Measurements from ENCODE around the gene GLT1D1.

Gene GLT1D1

GRCh38 chr12:128969480-128970055 is 116.3 kb downstream of the GLT1D1 start:
- DNase-seq = no peak

- DNase-seq = no peak
These were observed 116.8 kb downstream of the GLT1D1 start for GRCh38 chr12:128970110-128970509.

GRCh38 chr12:128970941-128971340 is 117.7 kb downstream of the GLT1D1 start:
- no peak for DNase-seq

GRCh38 chr12:128971802-128972201 is 118.5 kb downstream of the GLT1D1 start:
- DNase-seq = no peak

- DNase-seq = no peak
These were observed 120.8 kb downstream of the GLT1D1 start for GRCh38 chr12:128973883-128974681.

DNA sequence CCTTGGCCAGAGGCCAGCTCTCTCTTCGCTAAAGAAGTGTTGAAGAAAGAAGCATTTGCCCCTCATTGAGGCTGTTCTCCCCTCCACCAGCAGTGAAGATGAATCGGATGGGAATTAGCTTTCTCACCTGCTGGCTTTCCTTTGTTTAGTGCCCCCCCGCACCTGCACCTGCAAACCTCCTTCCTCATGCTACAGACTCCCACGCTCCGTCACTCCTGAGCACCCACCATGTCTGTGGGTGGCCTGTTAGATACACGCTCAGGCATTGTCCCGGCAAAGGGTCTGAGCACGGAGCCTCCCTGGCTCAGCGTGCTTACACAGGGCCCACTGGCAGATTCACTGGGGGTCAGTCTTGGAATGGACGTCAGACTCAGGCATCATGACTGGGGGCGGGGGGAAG is 121.6 kb downstream of the GLT1D1 start:
- DNase-seq = no peak

DNA sequence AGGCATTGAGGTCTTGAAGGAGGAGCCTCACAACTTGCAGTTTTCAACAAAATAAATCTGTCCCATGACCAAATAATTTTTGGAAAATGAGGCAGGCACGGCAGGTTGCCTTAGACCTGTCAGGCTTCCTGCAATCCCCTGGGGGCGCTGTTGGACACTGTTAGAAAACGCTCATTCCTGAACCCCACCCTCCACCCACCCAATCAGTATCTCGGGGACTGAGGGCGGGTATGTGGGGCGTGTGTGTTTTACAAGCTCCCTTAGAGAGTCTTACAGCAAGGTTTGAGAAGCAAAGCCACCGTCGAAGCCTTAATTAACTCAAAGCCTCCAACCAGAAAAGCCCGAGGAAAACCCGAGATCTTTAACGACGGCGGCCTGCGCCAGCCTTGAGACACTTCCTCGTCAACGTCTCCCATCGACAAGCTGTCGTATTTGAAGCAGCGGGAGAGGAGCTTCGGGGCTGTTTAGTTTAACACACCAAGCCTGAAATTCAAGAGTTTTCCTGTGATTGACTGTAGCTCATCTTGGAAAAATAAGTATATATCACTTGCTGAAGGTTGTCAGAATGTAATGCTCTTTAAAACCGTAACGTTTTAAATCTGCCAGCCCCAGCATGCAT is 123.0 kb downstream of the GLT1D1 start:
- peak in 1 of 2 donors; percentile 30 for DNase-seq

DNA sequence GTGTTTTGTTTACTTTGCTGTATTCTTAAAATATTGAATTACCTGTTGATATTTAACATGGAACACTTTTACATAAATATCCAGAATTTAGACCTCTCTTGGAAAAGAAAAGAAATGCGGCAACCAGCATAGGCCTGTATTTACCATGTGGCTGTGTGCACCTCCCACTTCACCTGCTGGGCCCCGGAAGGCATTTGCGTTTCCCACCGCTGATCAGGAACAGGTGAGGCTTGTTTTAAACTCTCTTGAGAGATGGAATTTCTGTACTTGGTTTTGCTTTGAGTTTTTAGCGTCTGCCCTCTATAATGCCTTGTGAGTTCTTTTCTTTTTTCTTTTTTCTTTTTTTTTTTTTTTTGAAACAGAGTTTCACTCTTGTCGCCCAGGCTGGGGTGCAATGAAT is 124.2 kb downstream of the GLT1D1 start:
- no peak for DNase-seq

DNA sequence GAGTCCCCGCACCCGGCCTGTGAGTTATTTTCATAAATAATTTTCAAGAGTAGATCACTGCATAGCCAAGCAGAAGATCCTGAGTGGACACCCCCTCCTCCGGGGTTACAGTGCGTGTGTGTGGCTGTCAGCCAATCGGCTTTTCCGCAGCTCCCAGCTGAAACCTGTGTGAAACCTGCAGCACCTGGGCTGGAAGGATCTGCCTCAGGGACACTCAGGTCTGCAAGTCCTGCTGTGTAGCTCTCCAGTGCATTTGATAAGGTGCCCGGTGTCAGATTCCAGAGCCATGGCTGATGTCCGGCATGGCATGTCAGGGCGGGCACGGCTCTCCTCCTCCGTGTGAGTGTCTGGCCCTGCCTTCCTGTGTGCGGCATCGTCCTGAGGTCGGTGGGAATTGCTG is 124.8 kb downstream of the GLT1D1 start:
- no peak for DNase-seq

DNA sequence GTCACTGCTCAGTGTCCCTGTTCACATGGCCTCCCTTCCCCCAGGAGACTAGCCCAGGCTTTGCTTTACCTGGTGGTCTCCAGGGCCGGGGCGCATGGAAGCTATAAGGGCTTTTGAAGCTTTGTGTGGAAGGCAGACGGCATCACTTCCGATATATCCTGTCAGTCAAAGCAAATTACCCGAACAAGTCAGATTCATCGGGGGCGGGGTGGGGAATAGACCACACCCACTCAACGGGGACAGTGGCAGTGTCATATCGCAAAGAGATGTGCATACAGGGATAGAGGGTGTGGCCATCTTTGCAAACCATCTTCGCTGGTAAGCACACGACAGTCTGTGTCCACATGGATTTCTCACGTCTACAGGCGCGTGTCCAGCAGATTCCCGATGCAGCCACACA is 127.3 kb downstream of the GLT1D1 start:
- no peak for DNase-seq

GRCh38 chr12:128981971-128982533 is 128.8 kb downstream of the GLT1D1 start:
- no peak for DNase-seq

- no peak for DNase-seq
These were observed 129.7 kb downstream of the GLT1D1 start for GRCh38 chr12:128982933-128983332.

- DNase-seq = no peak
These were observed 130.1 kb downstream of the GLT1D1 start for GRCh38 chr12:128983371-128983770.

DNA sequence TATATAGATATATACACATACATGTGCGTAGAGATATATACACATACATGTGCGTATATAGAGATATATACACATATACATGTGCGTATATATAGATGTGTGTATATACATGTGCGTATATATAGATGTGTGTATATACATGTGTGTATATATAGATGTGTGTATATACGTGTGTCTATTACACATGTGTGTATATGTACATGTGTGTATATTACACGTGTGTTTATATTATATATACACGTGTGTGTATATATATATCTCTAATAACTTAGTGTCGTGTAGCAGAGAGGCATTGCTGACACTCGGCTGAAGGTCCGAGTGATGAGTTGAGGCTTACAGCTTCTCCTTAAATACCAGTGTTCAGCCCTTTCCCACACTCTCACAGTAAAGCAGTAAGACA is 133.7 kb downstream of the GLT1D1 start:
- no peak for DNase-seq

GRCh38 chr12:128989287-128989686 is 136.0 kb downstream of the GLT1D1 start:
- no peak for DNase-seq

- DNase-seq = no peak
These were observed 138.4 kb downstream of the GLT1D1 start for GRCh38 chr12:128991716-128992115.

DNA sequence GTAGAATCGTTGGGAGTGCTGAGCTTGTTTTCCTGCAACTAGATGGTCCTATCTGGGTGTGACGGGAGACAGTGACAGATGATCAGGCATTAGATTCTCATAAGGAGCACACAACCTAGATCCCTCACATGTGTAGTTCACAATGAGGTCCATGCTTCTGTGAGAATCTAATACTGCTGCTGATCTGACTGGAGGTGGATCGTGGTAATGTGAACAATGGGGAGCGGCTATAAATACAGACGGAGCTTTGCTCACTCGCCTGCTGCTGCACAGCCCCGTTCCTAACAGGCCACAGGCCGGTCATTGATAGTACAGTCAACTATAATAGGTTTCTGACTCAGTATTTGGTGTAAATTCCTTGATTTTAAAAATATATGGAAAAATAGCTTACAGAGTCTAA is 138.8 kb downstream of the GLT1D1 start:
- DNase-seq = no peak

DNA sequence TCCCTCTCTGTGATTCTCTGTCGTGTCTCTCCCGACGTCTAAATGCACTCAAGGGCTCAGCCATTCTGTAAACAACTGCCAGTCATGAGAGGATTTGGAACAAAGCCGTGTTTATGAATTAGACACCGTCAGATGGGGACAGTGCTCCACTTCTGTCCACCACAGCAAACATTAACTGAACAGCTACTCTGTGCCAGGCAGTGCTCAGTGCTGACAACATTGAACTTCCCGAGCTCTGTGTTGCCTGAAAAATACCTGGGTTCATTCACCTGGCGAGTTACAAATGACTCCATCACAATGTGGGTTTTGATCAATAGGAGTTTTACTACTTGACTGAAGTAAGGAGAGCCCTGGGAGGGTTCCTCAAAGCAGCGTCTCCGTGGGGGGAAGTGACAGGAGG is 139.3 kb downstream of the GLT1D1 start:
- DNase-seq = no peak

DNA sequence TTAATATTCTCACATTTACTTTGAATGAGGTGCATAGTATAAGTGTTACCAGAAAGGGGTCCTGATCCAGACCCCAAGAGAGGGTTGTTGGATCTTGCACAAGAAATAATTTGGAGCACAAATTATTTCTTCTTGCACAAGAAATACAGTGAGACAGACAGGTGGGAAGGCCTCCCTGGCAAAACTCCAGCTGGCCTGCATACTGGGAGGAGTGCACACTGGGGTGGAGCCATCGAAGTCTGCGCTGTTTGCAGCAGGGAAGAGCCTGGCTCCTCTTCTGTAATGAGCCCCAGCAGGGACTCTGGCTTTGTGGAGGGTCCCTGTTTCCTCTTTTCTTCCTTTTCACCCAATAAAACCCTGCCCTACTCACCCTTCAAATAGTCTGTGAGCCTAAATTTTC is 141.6 kb downstream of the GLT1D1 start:
- DNase-seq = no peak

GRCh38 chr12:128995619-128996018 is 142.3 kb downstream of the GLT1D1 start:
- DNase-seq = no peak

DNA sequence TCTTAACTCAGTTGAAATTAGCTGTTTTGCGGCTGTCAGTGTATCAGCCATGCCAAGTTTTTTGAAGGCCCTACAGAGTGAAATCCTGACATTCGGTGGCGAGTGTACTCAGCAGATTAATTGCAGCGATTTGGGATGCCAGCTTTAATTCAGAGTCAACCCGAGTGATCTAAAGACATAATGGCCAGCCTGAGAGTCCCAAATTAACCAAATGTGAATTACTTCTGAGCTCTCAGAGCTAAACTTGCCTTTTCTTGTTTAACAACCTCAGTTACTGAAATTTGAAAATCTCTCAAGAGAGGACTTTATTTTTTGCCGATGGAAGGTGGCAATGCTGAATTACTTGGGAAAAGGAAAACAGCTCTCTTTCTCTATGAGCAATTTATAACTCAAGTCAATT is 148.5 kb downstream of the GLT1D1 start:
- DNase-seq = no peak

DNA sequence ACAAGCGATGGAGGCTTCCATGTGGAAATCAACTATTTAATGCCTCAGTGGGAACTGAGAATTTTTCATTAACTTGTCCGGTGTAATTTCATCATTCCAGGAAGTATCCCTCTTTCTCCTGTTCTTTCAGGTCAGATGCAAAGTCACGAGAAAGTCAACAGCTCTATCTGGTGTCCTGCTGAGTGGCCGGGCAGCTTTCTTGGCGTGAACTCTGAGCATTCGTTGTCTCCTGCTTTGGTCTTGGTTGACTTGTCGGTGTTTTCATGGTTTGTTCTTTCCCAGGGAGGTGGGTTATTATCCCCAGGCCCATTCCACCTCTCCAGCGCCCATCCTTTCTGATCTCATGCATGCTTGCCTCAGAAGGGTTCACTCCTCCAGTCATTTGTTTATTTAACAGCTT is 149.1 kb downstream of the GLT1D1 start:
- DNase-seq = no peak

GRCh38 chr12:129005416-129005815 is 152.1 kb downstream of the GLT1D1 start:
- DNase-seq = no peak

DNA sequence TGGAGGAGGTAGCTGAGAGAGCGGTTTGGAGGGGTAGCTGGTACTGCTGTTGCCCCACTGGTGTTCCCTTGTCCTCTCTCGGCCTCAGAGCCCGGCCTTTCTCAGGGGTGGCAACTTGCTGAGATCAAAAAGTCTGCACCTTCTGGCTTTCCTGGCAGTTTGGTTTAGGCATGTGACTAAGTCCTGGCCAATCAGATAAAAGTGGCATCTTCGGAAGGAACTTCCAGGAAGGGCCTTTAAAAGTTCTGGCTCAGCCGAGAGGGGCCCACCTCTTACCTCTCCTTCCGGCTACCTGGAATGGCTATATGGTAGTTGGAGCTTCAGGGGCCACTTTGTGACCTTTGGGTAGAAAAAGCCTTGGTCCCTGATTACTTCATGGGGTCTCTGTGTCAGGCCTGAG is 152.6 kb downstream of the GLT1D1 start:
- DNase-seq = no peak

Measured in stimulated activated CD4-positive, alpha-beta T cell treated with anti-CD3 and anti-CD28 coated beads, Interleukin-2, amount 100 ng/mL, for 48 hours (primary cell).